Stimulated activated CD8-positive, alpha-beta memory T cell treated with anti-CD3 and anti-CD28 coated beads, Interleukin-7, amount 100 ng/mL, for 4 hours (primary cell): ENCODE results near the gene WWOX.

Source experiments
- DNase-seq, 2 donors: peaks; one replicate each; pipeline ENCODE4 v3.0.0-alpha.2; 2020; ENCODE audit warnings: low read depth in 2 of 2

The WWOX gene

DNA sequence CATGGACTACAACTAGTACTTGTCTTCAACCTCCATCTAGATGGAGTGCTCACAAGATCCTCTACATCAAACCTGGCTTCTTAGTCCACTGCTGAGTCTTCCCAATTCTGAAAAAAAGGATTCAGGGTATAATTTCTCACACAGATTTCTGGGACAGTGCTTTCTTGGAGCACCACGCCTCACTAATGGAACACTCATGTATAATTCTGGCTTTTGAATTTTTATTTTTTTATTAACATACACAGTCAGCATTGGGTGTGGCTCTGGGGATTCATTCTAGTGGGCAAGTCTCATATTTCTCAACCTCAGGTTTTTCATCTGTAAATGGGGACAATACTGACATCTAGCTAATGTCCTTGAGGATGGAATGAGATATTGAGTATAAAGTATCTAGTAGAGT is 696.0 kb downstream of the WWOX start:
- no peak for DNase-seq

DNA sequence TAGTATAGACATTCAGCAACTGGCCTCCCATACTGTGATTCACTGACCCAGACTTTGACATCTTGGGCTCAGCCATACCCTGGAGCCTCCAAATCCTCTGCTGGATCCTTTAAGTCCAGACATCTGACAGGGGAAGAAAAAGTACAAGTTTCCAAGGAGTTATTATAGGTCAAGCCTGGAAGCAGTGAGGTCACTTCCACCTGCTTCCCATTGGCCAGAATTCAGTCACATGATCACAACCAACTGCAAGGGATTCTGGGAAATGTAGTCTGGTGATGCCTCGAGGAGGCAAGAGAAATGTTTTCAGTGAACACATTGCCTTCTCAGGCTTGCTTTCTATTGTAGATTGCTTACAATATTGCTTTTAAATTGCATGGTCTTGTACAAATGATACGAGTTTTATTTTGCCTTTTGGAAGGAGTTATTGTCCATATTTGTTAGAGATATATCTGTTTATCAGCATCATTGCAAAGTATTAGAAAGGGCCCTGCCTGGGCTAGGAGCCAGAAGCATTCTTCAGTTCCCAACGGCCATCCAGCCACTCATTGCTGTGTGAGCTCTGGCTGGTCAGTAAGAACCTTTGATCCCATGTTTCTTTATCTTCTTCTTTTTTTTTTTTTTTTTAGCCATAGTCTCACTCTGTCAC is 696.9 kb downstream of the WWOX start:
- no peak for DNase-seq

DNA sequence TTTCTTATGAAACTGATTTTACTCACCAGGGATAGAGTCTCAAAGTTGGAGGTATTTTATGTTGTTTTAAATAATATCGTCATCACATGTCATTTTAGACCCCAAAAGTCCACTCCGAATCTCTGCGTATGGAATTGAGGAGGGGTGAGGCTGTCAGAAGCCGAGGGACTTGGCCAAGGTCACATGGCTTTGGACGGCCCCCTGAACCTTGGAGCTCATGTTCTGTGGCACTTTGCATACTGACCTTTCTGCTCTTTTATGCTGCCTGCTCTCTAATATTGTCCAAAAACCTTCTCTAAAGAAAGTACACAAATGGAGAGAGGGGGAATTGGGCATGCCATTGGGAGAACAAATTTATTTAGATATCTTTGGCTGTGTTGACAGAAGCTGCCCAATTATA is 700.0 kb downstream of the WWOX start:
- DNase-seq, result no peak

DNA sequence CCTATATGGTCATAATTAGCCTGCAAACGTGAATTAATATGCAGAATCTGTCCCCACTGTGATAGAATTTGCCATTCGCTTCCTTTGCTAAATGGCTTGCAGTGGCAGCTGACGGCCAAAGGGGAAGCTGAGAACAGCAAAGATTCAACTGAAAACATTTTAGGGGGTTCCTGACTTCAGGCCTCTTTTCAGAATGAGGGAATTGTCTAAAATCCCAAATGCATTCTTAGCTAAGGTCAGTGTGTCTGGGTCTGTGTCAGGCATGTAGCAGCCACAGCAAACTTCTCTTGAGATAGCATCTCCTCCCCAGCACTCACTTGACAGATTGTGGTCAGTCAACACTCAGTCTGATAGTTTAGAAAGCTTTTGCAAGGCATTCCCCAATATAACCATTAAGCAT is 701.1 kb downstream of the WWOX start:
- DNase-seq, result no peak

DNA sequence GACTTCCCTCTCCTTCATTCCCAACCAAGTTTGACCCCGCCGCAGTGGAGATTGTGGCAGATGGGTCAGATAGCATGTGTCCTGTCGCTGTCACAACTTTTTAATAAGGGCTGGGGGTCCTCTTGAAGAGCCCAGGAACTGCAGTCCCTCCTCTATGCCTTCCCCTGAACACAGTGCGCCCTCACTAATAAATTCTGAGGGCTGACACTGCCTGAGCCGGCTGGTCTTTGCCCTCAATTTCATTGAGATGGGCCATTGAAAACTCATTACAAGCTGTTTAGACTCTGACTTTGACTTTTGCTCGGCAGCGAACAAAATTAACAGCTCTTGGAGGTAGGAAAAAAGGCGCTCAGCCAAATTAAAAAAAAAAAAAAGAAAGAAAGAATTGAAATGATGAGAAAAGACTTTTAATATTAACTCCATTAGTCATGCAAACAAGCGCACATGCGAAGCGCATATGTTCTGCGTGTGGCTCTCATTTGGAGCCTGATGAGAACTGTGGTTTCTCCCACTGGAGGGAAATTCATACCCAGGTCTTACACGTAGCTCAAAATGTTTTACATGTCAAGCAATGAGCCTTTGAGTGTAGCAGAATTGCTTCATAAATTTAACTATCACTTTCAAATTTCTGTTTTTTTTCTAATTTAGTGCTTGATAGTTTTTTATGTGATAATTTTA is 704.7 kb downstream of the WWOX start:
- no peak for DNase-seq

DNA sequence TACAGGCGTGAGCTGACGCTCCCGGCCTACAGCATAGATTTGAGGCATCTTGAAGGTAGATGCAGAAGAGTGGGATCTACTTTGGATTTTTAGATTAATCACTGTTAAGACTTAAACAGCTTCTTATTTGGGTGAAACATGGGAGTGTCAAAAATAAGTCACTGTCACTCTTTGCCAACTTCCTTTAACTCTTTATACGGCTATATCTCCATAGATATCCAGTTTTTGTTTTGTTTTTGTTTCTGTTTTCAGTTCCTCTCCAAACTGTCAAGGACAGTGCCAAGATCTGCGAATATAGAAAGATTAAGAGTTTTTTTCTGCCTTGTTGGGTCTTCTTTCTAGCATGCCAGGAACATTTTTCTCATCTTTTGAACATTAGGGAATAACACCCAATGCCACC is 706.1 kb downstream of the WWOX start:
- DNase-seq, result no peak

DNA sequence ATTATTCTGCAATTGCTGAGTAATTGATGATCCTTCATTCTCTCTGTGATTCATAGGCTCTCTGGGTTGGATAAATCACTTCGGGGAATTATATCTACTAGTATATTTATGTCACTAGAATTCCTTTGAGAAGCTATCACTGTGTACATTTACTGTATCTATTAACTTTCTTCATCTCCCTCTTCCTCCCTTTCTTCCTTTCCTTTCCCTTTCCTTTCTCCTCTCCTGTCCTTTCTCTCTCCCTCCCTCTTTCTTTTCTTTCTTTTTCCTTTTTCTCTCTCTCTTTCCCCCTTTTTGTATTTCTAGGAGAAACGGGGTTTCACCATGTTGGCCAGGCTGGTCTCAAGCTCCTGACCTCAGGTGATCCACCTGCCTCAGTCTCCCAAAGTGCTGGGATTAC is 711.8 kb downstream of the WWOX start:
- no peak for DNase-seq

DNA sequence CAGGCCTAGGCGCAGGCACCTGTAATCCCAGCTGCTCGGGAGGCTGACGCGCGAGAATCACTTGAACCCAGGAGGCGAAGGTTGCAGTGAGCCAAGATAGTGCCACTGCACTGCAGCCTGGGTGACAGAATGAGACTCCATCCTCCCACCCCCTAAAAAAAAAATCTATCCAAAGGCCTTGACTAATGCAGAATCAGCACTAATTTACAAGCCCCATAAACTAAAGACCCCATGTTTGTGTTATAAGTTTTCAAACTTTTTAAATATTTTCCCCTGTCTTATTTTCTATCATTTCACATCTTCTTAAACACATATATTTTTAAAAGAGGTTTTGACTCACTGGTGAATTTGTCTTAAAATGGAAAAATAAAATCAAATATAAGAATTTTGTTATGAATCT is 713.1 kb downstream of the WWOX start:
- DNase-seq, result no peak

DNA sequence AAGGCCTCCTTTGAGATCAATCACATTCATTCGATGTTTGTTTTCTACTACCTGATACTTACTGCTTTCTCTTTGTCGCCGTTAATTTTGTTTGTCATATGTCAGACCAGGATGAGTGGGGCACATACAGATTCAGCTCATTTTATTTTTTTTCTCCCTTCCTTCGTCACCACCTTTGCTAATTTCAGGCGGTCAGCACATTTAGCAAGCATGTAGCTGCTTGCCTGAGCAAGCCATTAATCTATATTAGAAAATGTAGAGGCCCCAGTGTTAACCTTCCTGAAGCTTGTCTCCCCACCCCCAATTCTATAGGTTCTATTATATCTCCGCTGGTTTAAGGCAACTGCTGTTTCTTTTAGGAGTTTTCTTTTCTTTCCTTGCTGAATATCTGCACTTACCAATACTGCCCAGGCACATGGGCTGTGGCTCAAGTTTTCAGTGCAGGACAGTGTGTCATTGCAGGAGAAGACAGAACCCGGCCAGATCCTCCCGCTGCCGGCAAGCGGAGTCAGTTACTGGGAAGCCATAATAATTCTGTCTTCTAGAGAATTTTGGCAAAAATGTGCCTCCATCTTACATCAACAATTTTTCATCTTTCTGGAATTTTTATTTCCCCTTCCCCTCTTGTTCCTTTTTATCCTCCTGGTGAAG is 714.3 kb downstream of the WWOX start:
- no peak for DNase-seq

DNA sequence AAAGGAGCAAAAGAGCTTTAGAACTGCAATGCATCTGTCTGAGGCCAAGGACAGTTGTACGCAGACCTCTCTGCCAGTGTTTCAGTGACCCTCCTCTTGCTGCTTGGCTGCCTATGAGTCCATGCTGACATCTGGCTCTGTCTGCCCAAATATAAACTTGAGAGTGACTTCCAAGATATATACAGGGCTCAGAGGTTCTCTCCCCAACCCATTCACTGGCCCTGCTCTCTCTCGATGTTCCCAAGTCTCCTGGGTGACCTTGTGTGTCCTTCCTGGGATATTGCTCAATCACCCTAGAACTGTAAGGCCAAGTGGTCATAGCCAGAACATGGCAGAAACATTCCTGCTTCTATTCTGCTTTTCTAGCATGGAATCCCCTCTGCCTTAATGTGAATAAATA is 716.3 kb downstream of the WWOX start:
- DNase-seq, result no peak

DNA sequence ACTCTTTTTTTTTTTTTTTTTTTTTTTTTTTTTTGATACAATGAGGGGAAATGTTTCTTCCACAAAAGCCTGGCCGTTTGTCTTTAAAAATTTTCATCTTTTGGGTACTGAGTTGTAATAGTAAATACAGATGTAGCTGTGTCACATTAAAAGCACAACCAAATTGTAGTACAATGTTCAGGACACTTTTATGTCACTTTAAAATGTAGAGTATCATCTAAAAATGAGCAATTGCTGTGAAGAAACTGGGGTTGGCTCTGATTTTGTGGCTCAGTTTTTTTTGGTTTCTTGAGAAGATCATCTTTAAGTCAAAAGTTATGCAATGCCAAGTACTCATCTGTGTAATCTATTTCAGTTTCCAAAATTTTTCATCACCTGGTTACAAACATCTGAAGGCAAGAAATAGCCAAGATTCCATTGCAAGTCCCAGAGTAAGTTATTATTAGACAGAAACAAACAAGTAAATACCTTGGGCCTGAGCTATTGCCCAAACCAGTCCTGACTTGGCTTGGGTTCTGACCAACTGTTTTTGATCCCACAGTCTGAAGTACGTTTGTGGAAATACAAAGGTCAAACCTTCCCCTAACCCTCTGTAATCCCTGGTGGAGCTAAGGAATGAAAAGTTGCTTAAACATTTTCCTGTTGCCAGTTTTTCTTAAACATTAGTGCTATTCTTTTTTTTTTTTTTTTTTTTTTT is 717.2 kb downstream of the WWOX start:
- DNase-seq, result no peak

DNA sequence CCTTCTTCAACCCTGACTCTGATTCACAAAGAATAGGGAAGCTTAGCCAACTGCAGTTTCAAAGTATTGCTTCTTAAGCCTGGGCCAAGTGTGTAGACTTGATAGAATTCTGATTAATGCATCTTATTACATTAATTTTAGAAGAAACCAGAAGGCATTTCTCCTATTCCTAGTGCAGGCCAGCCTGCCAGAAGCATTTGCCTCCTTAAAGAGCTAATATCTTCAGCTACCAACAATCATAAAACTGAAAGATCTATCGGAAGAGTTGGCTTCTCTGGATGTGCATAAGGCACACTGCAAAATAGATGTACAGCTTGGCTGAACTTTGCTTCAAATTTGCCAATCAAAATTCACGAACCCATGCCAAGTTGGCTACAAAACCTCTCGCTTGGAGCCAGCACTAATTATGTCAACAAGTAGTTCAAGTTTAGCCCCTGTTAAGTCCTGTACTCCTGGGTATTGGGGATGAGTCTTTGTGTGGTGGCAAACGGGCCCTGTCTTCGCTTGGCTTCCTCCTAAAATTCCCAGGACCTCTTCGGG is 717.8 kb downstream of the WWOX start:
- DNase-seq, result no peak

DNA sequence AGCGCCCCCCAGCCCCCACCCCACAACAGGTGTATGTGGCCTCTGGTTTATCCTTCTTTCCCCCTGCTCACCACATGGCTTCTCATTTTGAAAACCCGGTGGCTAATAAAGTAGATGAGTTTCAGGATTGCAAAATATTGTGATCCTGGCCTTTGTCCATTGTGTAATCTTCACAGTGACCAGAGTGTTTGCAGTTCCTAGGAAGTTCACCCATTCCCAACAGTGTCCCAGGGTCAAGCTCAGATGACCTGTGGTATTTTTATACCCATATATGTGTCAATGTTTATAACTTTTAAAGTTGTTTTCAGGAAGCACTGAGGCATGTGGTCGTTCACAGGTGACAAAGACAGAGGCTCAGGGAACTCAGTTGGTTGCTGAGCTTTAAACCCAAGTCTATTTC is 721.9 kb downstream of the WWOX start:
- no peak for DNase-seq

DNA sequence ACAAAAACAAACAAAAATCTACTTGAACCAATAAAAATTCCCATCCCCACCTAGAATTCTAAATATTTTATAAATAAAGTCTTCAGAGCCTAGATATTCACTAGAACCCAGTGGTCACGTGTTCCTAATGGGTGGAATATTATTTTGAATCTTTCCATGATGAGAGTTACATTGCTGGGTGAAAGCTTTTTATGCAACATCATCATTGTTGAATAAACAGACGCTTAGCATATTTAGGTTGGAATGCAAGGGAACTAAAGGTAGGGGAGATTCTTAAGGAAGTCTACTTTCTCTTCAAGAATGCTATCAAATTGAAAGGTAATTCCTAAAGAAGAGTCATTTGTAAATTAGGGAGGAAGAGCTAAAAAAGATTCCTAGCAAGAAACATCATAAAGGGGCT is 723.1 kb downstream of the WWOX start:
- no peak for DNase-seq

DNA sequence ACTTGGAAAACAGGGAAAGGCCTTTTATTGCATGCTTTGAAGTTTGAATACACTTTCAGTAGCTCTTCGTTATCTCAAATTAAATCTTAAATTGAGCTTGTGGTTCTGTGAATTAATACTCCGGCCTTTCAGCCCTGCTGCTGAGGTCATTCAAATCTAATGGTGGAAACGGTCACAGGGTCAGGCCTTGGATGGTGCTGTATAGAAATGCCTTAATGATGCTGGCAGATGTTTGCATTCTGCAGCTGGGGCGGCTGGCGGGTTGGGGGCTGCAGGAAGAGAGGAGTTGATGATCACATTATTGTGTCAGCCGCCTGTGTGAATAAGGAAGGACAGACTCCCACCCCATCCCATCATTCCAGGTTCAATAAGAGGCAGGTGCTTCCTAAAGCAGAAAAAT is 723.6 kb downstream of the WWOX start:
- DNase-seq, result no peak

DNA sequence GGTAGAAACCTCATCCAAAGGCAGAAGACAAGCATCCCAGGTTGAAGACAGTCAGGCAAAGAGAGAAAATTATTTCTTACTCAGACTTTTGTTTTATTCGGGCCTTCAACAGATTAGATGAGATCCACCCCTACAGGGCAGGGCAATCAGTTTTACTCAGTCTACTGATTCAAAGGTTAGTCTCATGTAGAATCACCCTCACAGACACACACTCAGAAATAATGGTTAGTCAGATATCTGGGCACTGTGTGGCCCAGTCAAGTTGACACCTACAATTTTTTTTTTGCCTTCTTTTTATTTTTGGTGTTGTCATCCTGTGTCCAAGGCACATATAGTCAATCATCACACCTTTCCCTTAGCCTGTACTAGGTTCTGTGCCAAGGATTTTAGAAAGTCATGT is 729.8 kb downstream of the WWOX start:
- DNase-seq, result no peak

DNA sequence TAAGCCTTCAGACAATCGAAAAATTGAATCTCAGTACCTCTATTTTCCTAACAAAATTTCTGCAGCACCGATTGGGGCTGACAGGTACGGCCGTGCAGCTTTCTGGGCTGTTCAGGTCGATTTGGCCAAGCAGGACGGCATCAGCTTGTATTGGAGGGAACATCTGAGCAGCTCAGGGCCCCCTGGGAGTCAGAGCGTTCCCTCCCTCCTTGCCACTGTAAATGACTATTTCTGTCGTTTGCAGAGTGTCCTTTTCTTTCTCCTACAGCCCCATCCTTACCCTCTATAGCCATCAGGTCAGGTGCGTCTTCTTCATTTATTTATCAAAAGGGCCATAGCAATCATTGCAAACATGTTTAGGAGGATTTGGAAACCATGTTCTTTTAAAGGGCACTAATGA is 731.1 kb downstream of the WWOX start:
- no peak for DNase-seq

DNA sequence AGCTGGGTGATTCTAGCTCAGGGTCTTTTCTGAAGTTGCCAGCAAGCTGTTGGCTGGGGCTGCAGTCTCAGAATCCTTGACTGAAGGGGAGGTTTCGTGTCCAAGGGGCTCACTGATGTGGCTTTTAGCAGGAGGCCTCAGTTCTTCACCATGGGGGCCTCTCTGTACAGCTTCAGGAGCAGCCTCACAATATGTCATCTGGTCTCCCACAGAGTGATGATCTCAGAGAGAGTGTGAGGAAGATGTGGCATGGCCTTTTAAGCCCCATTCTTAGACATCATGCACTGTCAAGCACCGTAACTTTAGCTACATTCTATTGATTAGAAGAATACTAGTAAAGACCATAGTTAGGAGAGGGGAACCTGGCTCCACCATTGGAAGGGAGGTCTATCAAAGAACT is 732.6 kb downstream of the WWOX start:
- DNase-seq, result no peak

DNA sequence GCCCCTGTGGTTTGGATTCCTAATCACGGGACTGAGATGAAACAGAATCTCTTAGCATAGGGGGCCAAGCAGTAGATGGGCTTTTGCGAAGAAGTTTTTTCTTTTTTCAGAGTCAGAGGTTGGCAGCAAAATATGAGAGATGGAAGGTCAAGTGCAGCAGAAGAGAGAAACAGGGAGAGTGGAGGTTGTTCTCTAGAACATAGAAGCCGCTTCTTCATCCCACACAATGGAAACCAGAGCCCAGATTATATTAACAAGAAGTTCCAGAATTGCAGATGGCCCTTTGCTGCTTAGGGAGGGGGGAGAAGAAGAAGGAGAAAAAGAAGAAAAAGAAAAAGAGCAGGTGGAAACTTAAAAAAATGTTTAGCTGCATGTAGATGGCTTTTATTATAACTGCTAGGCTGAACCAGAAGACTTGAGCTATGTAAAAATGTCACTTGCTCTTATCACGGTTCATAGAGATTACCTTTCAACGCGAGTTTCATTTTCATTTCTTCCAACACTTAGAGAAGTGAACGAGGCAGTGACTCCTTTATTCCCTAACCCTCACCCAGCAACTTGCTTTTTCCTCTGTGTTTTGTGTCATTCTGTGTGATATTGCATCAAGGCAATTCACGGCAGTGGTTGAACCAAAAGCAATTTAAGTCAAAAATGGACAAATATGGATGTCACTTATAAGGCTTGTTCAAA is 737.5 kb downstream of the WWOX start:
- no peak for DNase-seq

DNA sequence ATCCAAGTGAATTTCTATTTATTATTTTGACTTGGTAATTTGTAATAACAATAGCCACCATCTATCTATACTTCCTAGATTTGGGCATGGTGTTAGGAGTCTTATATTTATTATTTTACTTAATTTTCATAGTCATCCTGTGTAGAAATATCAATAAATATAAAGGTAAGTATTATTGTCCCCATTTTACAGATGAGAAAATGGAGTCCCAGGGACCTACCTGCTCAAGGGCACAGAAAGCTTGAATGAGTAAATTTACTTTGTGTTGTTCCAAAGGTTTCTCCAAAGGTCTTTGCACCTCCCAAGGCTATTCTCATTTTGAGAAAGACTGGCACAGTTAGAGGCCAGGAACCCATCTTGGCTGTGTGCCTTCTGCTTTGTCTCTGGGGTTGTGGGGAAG is 738.3 kb downstream of the WWOX start:
- DNase-seq, result no peak

DNA sequence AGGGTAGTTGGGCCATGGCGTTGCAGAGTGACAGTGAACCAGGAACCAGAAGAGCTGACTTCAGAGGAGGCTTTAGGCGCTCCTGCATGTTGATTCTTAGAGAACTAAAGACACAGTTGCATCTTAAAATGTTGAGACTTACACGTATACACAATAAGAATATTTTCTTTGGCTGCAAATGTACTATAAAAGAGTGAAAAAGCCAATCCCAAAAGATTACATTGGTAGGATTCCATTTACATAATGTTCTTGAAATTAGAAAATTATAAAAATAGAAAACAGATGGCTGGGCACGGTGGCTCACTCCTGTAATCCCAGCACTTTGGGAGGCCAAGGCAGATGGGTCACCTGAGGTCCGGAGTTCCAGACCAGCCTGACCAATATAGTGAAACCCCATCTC is 738.8 kb downstream of the WWOX start:
- DNase-seq, result no peak

DNA sequence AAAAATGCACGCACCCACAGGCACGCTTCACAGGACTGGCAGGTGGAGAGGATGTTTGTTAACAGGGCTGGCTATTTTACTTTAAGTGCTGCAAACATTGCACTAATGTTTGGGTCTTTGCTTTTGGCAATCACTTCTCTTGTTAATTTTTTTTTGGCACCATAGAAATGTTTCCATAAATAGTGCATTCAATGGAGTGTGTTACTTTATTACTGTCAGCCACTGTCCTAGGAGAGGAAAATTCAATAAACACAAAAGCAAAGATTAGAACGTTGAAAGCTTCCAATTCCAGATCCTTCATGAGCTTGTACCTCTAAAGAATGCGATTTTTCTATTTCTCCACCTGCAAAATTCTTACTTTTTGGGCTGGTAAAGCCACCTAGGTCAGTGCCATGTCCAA is 743.5 kb downstream of the WWOX start:
- no peak for DNase-seq
